Lung (tissue), 12 donors: ENCODE measurements around the gene RARRES2. TPM values are rescaled to one million over a fixed set of nuclear protein-coding genes. Genes with fewer than 3 reads are reported as not detected.

Experiments
- ATAC-seq: fragments of 200-7000 bp; cut with Tn5 transposase; one replicate; pipeline ENCODE4 v1.9.1; 2020; ENCODE audit warnings: moderate number of reproducible peaks; ENCODE audit not compliant: insufficient read depth, low FRiP score
- DNase-seq, 3 donors: peaks; one replicate each; pipeline ENCODE4 v3.0.0-alpha.2; 2013 to 2017
- H3K27ac ChIP-seq, 2 donors: one replicate each; pipeline ENCODE4 v1.5.1; 2013; ENCODE audit warnings: mild to moderate bottlenecking in 2 of 2, moderate library complexity in 2 of 2, control low read depth in 1 of 2, inconsistent platforms in 1 of 2, low read depth in 1 of 2, low read length in 1 of 2
- H3K27me3 ChIP-seq, 3 donors: one replicate each; pipeline ENCODE4 v1.5.1; 2013; ENCODE audit warnings: low read length in 2 of 3; ENCODE audit not compliant: control insufficient read depth in 3 of 3, insufficient read depth in 3 of 3
- H3K36me3 ChIP-seq, 4 donors: one replicate each; pipeline ENCODE4 v1.5.1; 2013; ENCODE audit warnings: low read length in 4 of 4, mild to moderate bottlenecking in 1 of 4, moderate library complexity in 1 of 4; ENCODE audit not compliant: control insufficient read depth in 4 of 4, insufficient read depth in 4 of 4
- H3K4me1 ChIP-seq, 5 donors: one replicate each; pipeline ENCODE4 v1.5.1; 2013; ENCODE audit warnings: low read length in 5 of 5, mild to moderate bottlenecking in 2 of 5, moderate library complexity in 1 of 5; ENCODE audit not compliant: control insufficient read depth in 5 of 5, insufficient read depth in 5 of 5
- H3K4me3 ChIP-seq: one replicate; pipeline ENCODE4 v1.5.1; 2013; ENCODE audit warnings: mild to moderate bottlenecking, control low read depth, moderate library complexity
- H3K9ac ChIP-seq, 2 donors: one replicate each; pipeline ENCODE4 v1.5.1; 2013; ENCODE audit warnings: low read length in 2 of 2, control low read depth in 1 of 2; ENCODE audit not compliant: insufficient read depth in 1 of 2
- H3K9me3 ChIP-seq, 4 donors: one replicate each; pipeline ENCODE4 v1.5.1; 2013; ENCODE audit warnings: low read length in 3 of 4, mild to moderate bottlenecking in 1 of 4, moderate library complexity in 1 of 4; ENCODE audit not compliant: control insufficient read depth in 4 of 4, insufficient read depth in 3 of 4
- WGBS, 2 donors: extraction: QIAGEN DNeasy Blood & Tissue Kit; methylation state at CpG; one replicate each; pipeline ENCODE4 v1.1.7; 2013; 5-methylcytosine and 5-hydroxymethylcytosine counted together
- polyA plus RNA-seq, 2 donors: library from polyadenylated mRNA; stranded (reverse); fragments of 200-250 nt; gene quantifications; one replicate each; pipeline ENCODE4 v1.2.1, GENCODE V29; 2013
- total RNA-seq, 2 donors: library from RNA; depleted of rRNA in 1 of 2; stranded (reverse); fragments of >200 nt in 1 of 2; gene quantifications; one replicate each; pipeline ENCODE4 v1.2.1, GENCODE V29; 2014 to 2021
- TF ChIP-seq, protein P1 (sequence below): IDR thresholded peaks from 2 replicates; pipeline ENCODE4 v1.5.1; 2012; ENCODE audit warnings: mild to moderate bottlenecking; ENCODE audit errors: control extremely low read depth, extremely low read depth
- donor health status: control.
- donor health status: control.
- donor health status: Bipolar disorder and iron deficiency.
- donor health status: healthy.
- donor health status: DM: yes; HTN: yes; CAD: no.

Gene RARRES2
- total and polyA plus RNA-seq, 4 donors = 123 to 212 (median 163) TPM

DNA sequence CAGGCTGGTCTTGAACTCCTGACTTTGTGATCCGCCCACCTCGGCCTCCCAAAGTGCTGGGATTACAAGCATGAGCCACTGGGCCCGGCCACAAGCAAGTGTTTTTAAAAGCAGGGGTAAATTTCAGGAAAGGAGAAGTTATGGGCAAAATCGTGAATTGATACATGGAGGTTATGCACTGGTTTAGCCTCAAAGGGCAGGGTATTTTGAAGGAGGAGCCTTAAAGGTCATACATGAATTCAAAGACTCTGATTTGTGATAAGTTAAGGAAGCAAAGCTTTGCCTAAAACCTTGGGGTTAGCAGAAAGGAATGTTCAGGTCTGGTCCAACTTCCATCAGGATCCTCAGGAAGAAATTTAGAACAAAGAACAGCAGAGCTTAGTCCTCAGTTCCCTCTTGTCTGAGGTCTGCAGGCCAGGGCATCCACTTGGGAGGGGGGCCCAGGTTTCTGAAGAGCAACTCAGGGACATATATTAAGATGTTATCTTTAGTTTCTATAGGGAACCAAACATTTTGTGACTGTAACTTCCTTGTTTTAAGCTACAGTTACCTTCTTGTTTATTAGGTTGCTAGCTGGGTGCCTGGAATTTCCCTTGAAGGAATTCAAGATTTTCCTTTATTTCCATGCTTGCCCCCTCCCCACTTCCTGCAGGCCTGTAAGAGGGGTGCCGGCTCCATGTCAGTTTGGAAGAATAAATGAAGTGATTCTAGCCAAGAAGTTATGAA, 24.4 kb upstream of the RARRES2 start:
- H3K4me3 ChIP-seq = no peak overlapping the region
- no peaks in the 10 kb centered on the region for H3K9me3 ChIP-seq
- WGBS, 2 donors = 59 to 76% methylated on average over 5 of the region's 5 CpGs
- H3K36me3 ChIP-seq = peaks cover 0 to 8% (median 0%) of the 10 kb centered on the region in 4 donors
- H3K4me1 ChIP-seq = peaks cover 0 to 23% (median 4%) of the 10 kb centered on the region in 5 donors
- ATAC-seq (no peak), DNase-seq (no peak)
- H3K27ac ChIP-seq = no peak overlapping the region
- no peak overlapping the region for H3K9ac ChIP-seq
- TF ChIP-seq, protein P1, sequence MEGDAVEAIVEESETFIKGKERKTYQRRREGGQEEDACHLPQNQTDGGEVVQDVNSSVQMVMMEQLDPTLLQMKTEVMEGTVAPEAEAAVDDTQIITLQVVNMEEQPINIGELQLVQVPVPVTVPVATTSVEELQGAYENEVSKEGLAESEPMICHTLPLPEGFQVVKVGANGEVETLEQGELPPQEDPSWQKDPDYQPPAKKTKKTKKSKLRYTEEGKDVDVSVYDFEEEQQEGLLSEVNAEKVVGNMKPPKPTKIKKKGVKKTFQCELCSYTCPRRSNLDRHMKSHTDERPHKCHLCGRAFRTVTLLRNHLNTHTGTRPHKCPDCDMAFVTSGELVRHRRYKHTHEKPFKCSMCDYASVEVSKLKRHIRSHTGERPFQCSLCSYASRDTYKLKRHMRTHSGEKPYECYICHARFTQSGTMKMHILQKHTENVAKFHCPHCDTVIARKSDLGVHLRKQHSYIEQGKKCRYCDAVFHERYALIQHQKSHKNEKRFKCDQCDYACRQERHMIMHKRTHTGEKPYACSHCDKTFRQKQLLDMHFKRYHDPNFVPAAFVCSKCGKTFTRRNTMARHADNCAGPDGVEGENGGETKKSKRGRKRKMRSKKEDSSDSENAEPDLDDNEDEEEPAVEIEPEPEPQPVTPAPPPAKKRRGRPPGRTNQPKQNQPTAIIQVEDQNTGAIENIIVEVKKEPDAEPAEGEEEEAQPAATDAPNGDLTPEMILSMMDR = no peak
- no peaks in the 10 kb centered on the region for H3K27me3 ChIP-seq

DNA sequence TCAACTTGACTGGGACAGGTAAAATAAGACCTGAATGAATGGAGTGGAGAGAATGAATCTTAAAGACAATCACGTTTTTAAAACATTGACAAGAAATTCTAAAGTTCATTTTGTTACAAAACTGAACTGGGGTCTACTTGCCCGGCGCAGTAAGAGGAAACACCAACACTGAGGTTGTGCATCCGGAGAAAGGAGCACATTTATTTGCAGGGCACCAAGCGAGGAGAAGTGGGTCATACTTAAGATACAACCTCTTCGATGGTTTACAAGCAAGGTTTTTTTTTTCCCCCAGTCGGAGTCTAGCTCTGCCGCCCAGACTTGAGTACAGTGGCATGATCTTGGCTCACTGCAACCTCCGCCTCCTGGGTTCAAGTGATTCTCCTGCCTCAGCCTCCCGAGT, 23.8 kb upstream of the RARRES2 start:
- Histone ChIP-seq H3K9ac (no peak overlapping the region), H3K27ac (no peak overlapping the region), H3K36me3 (peaks cover 0 to 4% (median 0%) of the 10 kb centered on the region in 4 donors), H3K4me1 (peaks cover 0 to 16% (median 1%) of the 10 kb centered on the region in 5 donors), H3K9me3 (no peaks in the 10 kb centered on the region), H3K27me3 (no peaks in the 10 kb centered on the region), H3K4me3 (no peak overlapping the region)
- DNase-seq (no peak), ATAC-seq (no peak)
- TF ChIP-seq, protein P1 = no peak
- 62 to 79% methylated on average over 10 of the region's 10 CpGs for WGBS, 2 donors

DNA sequence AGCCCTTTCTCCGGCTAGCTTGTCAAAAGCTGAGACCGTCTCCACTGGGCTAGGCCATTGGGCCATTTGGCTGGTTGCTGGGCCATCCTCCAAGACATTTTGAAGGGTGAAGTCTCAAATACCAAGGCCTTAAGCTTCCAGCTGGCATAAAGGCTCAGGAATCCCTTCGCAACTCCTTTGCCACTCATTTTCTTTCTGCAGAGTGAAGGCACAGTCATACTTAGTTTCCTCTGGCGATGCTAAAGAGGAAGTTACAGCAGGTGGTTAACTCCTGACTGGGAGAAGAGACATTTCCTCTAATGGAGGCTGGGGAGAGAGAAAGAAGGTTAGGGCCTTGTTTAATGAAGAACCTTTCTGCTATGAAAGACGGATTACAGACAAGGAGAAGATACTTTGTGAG, 22.4 kb upstream of the RARRES2 start:
- H3K9me3 ChIP-seq = no peaks in the 10 kb centered on the region
- H3K36me3 ChIP-seq = no peaks in the 10 kb centered on the region
- peaks cover 0 to 6% (median 0%) of the 10 kb centered on the region in 5 donors for H3K4me1 ChIP-seq
- no peak overlapping the region for H3K4me3 ChIP-seq
- ATAC-seq (no peak), DNase-seq (no peak)
- 23 to 70% methylated on average over 5 of the region's 5 CpGs for WGBS, 2 donors
- no peak overlapping the region for H3K9ac ChIP-seq
- H3K27ac ChIP-seq = peak overlapping the region in 1 of 2 donors; percentile 15
- TF ChIP-seq, protein P1 = no peak
- H3K27me3 ChIP-seq = no peaks in the 10 kb centered on the region
